SK-N-MC (cell line): ENCODE results near the gene DDHD1.

Experiments
- DNase-seq: peaks from one replicate; pipeline ENCODE4 v3.0.0-alpha.2; 2011; ENCODE audit warnings: low read depth, low spot score
- H3K27ac ChIP-seq: fragments of 200-600 bp; sonication (generic); 2 replicates; pipeline ENCODE4 v1.5.1; 2016; ENCODE audit warnings: mixed run types
- H3K36me3 ChIP-seq: fragments of 200-600 bp; sonication (generic); 2 replicates; pipeline ENCODE4 v1.6.1; 2017; ENCODE audit warnings: antibody characterized with exemption, low read length, mixed read lengths; ENCODE audit not compliant: insufficient read depth
- H3K4me3 ChIP-seq: fragments of 200-600 bp; sonication (generic); 2 replicates; pipeline ENCODE4 v1.5.1; 2016
- H3K9ac ChIP-seq: fragments of 200-600 bp; sonication (generic); 2 replicates; pipeline ENCODE4 v1.8.0; 2017; ENCODE audit warnings: mixed run types, mixed read lengths; ENCODE audit not compliant: insufficient read length
- H3K9me3 ChIP-seq: fragments of 200-600 bp; sonication (generic); 2 replicates; pipeline ENCODE4 v1.6.1; 2017; ENCODE audit warnings: low read depth, mild to moderate bottlenecking, antibody characterized with exemption, low read length, moderate library complexity, mixed read lengths
- EZH2 ChIP-seq: fragments of 200-600 bp; sonication (generic); IDR thresholded peaks from one replicate; pipeline ENCODE4 v1.6.1; 2017; ENCODE audit warnings: antibody characterized with exemption
- FOXP2 ChIP-seq: optimal IDR thresholded peaks from 2 replicates; pipeline ENCODE3; 2011; ENCODE audit warnings: mild to moderate bottlenecking, moderate library complexity; ENCODE audit not compliant: insufficient read depth; ENCODE audit errors: extremely low read length, control extremely low read depth
- POLR2AphosphoS5 ChIP-seq: IDR thresholded peaks from 2 replicates; pipeline ENCODE4 v1.6.1; 2012; ENCODE audit warnings: mild to moderate bottlenecking, low read depth, low read length, borderline replicate concordance

DDHD1 gene

DNA sequence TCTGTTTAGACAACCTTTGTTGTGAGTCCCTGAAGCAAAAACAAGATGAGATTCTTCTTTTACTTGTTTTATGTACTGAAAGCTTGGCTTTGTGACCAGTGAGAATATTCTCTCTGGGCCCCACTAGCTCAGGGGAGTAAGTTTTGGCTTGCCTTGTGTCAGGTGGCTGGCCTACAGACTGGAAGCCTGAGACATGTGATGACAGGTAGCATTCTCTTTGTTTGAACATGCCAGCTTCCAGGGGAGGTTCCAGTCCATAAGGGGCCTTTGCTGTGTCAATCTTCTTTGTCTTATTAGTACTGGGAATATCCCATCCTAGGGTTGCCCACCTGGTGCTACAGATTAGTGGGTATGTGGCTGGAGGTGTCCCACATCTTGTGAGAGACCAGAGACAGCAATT, 136.2 kb downstream of the DDHD1 start:
- Histone ChIP-seq H3K36me3 (no peaks in the 10 kb centered on the region), H3K9me3 (no peaks in the 10 kb centered on the region), H3K4me3 (no peak overlapping the region), H3K9ac (no peak overlapping the region), H3K27ac (no peak overlapping the region)
- DNase-seq, result no peak
- TF ChIP-seq POLR2AphosphoS5 (no peak), EZH2 (no peak), FOXP2 (no peak)

DNA sequence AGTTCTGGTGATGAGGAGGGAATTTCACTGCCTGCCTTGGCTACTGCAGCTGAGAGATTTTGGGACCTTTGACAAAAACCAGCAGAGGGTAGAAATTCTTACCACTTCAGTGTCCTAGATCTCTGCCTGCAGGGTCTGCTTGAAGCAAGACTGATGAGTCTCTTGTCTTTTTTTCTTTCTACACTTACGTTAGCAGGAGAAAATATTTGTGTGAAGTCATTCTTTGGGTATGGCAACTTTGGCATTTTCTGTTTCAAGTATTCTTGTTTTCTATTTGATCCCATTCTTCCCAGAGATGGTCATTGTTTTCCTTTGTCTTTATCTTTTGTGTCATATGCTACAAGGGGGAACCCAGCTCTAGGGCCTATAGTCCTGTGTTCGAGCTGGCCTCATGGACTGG, 136.6 kb downstream of the DDHD1 start:
- TF ChIP-seq EZH2, result no peak
- no peak for TF ChIP-seq FOXP2
- no peak for TF ChIP-seq POLR2AphosphoS5
- no peak for DNase-seq
- no peaks in the 10 kb centered on the region for H3K36me3 ChIP-seq

DNA sequence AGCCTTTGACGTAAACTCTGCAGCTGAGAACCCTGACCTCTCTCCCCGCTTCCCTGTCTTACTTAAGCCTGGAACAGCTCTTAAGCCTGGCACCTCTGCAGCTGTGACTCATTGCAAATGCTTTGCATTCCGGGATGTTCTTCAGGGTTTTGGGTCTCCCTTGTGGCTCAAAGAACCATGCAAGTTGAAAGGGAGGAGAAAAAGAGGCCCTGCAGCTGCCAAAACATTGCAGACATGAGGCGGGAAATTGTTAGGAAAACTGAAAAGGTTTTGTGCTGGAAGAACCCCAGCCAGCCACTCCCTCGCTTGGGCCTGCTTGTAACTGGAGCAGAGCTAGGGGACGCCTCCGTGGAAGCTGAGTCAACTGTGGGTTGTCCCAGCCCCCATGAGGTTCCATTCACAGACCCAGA, 142.1 kb downstream of the DDHD1 start:
- Histone ChIP-seq H3K9me3 (no peaks in the 10 kb centered on the region), H3K36me3 (no peaks in the 10 kb centered on the region), H3K27ac (no peak overlapping the region), H3K9ac (no peak overlapping the region), H3K4me3 (no peak overlapping the region)
- TF ChIP-seq EZH2 (no peak), FOXP2 (no peak), POLR2AphosphoS5 (no peak)
- no peak for DNase-seq

More for the DNA sequence above, 136.6 kb downstream of the DDHD1 start:
- H3K27ac ChIP-seq, result no peak overlapping the region
- H3K9ac ChIP-seq, result no peak overlapping the region
- H3K4me3 ChIP-seq, result no peak overlapping the region
- H3K9me3 ChIP-seq, result no peaks in the 10 kb centered on the region

DNA sequence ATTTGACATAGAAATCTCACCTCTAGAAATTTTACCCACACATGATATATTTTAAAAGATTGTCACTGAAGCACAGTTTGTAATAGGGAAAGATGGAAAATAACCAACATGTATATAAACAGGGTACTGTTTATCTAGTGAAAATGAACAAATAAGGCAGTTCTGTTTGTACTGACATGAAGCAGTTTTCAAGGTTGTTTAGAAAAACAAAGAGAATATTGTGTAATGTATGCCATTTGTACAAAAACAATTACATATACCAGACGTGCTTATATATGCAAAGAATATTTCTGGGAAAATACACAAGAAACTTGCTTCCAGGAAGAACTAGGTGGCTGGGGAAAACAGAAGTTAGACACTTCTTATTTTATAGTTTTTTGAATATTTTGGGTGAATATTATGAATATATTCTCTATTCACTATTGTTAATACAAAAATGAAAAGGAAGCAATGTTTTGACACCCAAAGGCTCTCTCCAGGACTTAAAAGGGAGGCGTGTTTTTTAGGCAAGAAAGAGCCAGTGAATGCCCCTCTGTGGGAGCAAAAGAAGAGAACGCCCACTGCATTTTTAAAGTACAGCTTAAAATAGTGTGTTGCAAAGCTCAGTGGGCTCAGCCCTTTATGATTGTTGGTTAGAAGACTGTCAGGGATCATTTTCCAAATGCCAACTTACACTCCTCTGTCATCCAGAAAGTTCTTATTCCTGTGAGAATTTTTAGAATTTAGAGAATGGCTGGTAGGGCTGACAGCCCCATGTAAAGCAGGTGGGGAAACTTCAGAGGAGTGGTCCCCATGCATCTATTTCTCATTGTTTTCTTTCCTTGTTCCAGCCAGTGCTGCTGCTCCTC, 142.7 kb downstream of the DDHD1 start:
- Histone ChIP-seq H3K9ac (no peak overlapping the region), H3K9me3 (no peaks in the 10 kb centered on the region), H3K27ac (no peak overlapping the region), H3K36me3 (no peaks in the 10 kb centered on the region), H3K4me3 (no peak overlapping the region)
- DNase-seq, result no peak
- TF ChIP-seq FOXP2 (no peak), POLR2AphosphoS5 (no peak), EZH2 (no peak)

DNA sequence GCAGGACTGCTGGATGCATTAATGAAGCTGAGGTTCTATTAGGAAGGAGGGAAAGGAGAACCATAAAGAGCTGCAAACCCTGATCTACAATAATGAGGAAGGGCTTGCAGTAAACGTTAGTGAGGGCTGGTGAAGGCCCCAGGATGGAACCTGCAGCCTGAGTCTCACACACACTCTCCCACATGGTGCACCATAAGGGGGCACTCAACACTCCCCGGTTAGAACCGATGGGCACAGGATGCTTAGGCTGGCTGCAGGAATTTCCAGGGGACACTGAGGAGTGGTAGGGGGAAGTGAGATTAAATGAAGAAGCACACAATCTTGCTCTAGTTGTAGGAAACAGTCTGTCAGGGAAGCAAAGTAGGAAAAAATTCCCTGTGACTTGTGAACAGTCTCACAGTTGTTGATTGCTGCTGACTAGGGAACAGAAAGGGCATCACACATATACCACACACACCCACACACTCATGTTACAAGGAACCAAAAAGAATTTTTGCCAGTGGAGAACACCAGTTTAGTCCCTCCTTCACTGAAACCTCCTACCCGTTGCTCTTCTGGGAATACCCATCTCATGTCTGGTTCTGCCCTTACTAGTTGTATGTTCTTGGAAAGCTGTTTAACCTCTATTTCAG, 146.1 kb downstream of the DDHD1 start:
- no peak for DNase-seq
- no peak for TF ChIP-seq POLR2AphosphoS5
- no peak for TF ChIP-seq EZH2
- TF ChIP-seq FOXP2, result no peak
- Histone ChIP-seq H3K27ac (no peak overlapping the region), H3K9me3 (no peaks in the 10 kb centered on the region), H3K36me3 (no peaks in the 10 kb centered on the region), H3K9ac (no peak overlapping the region), H3K4me3 (no peak overlapping the region)

DNA sequence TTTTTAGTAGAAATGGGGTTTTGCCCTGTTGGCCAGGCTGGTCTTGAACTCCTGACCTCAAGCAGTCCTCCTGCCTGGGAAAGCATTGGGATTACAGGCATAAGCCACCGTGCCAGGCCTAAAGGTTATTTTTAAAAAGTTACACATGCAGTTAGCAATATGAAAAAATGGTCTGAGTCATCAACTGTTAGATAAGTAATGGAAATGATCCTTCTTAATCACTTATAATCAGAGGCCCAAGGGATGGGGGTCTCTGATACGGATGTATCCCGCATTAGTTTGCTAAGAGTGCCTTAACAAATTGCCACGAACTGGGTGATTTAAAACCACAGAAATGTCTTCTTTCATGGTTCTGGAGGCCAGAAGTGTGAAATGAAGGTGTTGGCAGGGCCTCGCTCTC, 148.1 kb downstream of the DDHD1 start:
- H3K9me3 ChIP-seq, result no peaks in the 10 kb centered on the region
- H3K27ac ChIP-seq, result no peak overlapping the region

DNA sequence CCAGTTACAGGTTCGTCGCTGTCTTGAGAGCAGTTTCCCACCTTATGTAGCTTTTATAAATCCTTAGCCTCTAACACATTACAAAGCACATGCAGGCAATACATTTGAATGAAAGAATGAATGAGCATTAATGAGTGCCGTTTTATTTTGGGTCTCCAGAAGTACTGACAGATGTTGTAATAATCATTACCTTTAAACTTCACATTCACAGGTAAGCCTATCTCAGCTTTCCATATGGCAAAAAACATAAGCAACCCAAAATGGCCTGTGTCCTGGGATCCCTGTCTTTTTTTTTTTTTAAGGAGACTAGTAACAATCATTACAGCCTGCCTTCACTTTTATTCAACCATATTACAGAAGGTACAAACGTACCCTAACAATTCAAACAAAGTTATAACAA, 149.3 kb downstream of the DDHD1 start:
- no peaks in the 10 kb centered on the region for H3K9me3 ChIP-seq
- TF ChIP-seq FOXP2, result no peak
- TF ChIP-seq EZH2, result no peak
- no peak for TF ChIP-seq POLR2AphosphoS5
- H3K4me3 ChIP-seq, result no peak overlapping the region
- H3K27ac ChIP-seq, result no peak overlapping the region
- H3K36me3 ChIP-seq, result no peaks in the 10 kb centered on the region
- no peak for DNase-seq
- no peak overlapping the region for H3K9ac ChIP-seq

More for the DNA sequence above, 148.1 kb downstream of the DDHD1 start:
- Histone ChIP-seq H3K9ac (no peak overlapping the region), H3K4me3 (no peak overlapping the region), H3K36me3 (no peaks in the 10 kb centered on the region)
- DNase-seq, result no peak
- no peak for TF ChIP-seq FOXP2
- TF ChIP-seq POLR2AphosphoS5, result no peak
- TF ChIP-seq EZH2, result no peak

DNA sequence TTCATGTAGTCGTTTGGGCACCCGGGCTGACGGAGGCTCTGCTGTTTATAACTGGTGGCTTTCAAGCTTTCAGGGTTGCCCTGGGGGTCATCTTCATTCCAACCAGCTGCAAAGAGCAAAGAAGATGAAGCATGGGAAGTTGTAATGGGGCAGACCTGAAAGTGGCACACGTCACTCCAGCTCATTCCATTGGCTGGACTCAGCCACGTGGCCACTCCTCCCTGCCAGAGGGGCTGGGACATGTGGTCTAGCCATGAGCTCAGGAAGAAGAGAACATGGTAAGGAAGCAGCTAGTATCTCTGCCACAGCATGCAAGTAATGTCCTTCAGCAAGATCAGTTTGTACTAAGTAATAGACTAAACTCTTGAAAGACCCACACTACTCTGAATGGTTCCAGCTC, 150.5 kb downstream of the DDHD1 start:
- TF ChIP-seq POLR2AphosphoS5 (no peak), FOXP2 (no peak), EZH2 (no peak)
- Histone ChIP-seq H3K4me3 (no peak overlapping the region), H3K36me3 (no peaks in the 10 kb centered on the region), H3K9ac (no peak overlapping the region), H3K27ac (no peak overlapping the region), H3K9me3 (no peaks in the 10 kb centered on the region)
- DNase-seq, result no peak
